GM12878 (cell line): ENCODE data around the gene MACROD2. TPM values are rescaled to one million over a fixed set of nuclear protein-coding genes. Genes with fewer than 3 reads are reported as not detected.
A peak's percentile ranks its signal among the peaks of the same experiment; 100 is the strongest.

Source experiments
- ATAC-seq: fragments of 200-7000 bp; cut with Tn5 transposase; 3 replicates; pipeline ENCODE4 v1.9.1; 2020; ENCODE audit warnings: mild to moderate bottlenecking, moderate library complexity
- BruUV-seq: library from RNA; stranded (reverse); fragments of 400-500 nt; replicated peaks from 2 replicates; lab custom pipeline; 2021; lab: Mats Ljungman, UMichigan
- CTCF ChIA-PET: fragments of 300-600 bp; sonication (Branson Sonifier 250); formaldehyde crosslinking; extraction: SDS; loops from one replicate; lab custom pipeline; 2021; ENCODE audit warnings: inconsistent platforms; lab: Yijun Ruan, JAX
- POLR2A ChIA-PET: fragments of 350-600 bp; formaldehyde crosslinking; extraction: SDS; loops from one replicate; lab custom pipeline; 2021; ENCODE audit warnings: inconsistent platforms; lab: Charles Lee
- RAD21 ChIA-PET: fragments of 300-600 bp; sonication (Branson Sonifier 250); formaldehyde crosslinking; loops from one replicate; lab custom pipeline; 2023; ENCODE audit warnings: antibody characterized with exemption; ENCODE audit not compliant: unreplicated experiment; lab: Charles Lee
- SMC1A ChIA-PET: fragments of 300-600 bp; sonication (Branson Sonifier 250); formaldehyde crosslinking; loops from one replicate; lab custom pipeline; 2023; ENCODE audit not compliant: unreplicated experiment, uncharacterized antibody; lab: Charles Lee
- DNase-seq: peaks from one replicate; pipeline ENCODE4 v3.0.0-alpha.2; 2011; ENCODE audit warnings: low read depth, low spot score
- FAIRE-seq: peaks from 3 replicates; lab custom pipeline; 2011; peaks lifted over from hg19 to GRCh38; lab: Jason Lieb, UNC
- H2AFZ ChIP-seq: 2 replicates; pipeline ENCODE4 v1.6.0; 2011; ENCODE audit warnings: low read depth, low read length, control low read depth; ENCODE audit not compliant: control insufficient read depth
- H3K27ac ChIP-seq: 2 replicates; pipeline ENCODE4 v1.5.1; 2011; ENCODE audit warnings: control low read depth; ENCODE audit not compliant: control insufficient read depth, insufficient read depth
- H3K27me3 ChIP-seq, 2 experiments: replicated peaks in 1 of 2; 2 replicates each; pipeline versions ENCODE4 v1.6.0 to v1.6.1; 2011; ENCODE audit warnings: low read length in 1 of 2; ENCODE audit not compliant: control insufficient read depth in 2 of 2, insufficient read depth in 2 of 2
- H3K36me3 ChIP-seq, 2 experiments: 2 replicates each; pipeline ENCODE4 v1.5.1; 2011; ENCODE audit warnings: low read length in 1 of 2; ENCODE audit not compliant: control insufficient read depth in 2 of 2, insufficient read depth in 2 of 2
- H3K4me1 ChIP-seq: 2 replicates; pipeline ENCODE4 v1.6.1; 2011; ENCODE audit warnings: mild to moderate bottlenecking, low read length, moderate library complexity, mixed read lengths; ENCODE audit not compliant: control insufficient read depth, insufficient read depth
- H3K4me2 ChIP-seq: 2 replicates; pipeline ENCODE4 v1.6.0; 2011; ENCODE audit warnings: control low read depth; ENCODE audit not compliant: control insufficient read depth, insufficient read depth
- H3K4me3 ChIP-seq: fragments of 200-600 bp; sonication (generic); 2 replicates; pipeline ENCODE4 v1.5.1; 2016
- H3K79me2 ChIP-seq: 2 replicates; pipeline ENCODE4 v1.6.0; 2011; ENCODE audit warnings: low read length; ENCODE audit not compliant: control insufficient read depth, insufficient read depth
- H3K9ac ChIP-seq: 2 replicates; pipeline ENCODE4 v1.8.0; 2011; ENCODE audit warnings: low read length, control low read depth, mixed read lengths; ENCODE audit not compliant: control insufficient read depth, insufficient read depth
- H3K9me3 ChIP-seq: replicated peaks from 3 replicates; pipeline ENCODE4 v1.5.1; 2011; ENCODE audit warnings: mild to moderate bottlenecking, low read length; ENCODE audit not compliant: control insufficient read depth, insufficient read depth
- H4K20me1 ChIP-seq: 2 replicates; pipeline ENCODE4 v1.6.0; 2011; ENCODE audit not compliant: control insufficient read depth, insufficient read depth
- MTA2 ChIP-seq: fragments of 450-650 bp; IDR thresholded peaks from 2 replicates; pipeline ENCODE4 v1.6.1; 2016; ENCODE audit warnings: low read depth, mild to moderate bottlenecking, moderate library complexity
- POLR2AphosphoS2 ChIP-seq: IDR thresholded peaks from 2 replicates; pipeline ENCODE4 v1.6.1; 2011; ENCODE audit warnings: low read depth, mild to moderate bottlenecking, low read length, improper control_type of control experiment, moderate library complexity
- ZNF384 ChIP-seq: IDR thresholded peaks from 2 replicates; pipeline ENCODE4 v1.6.1; 2012; ENCODE audit warnings: low read depth, mild to moderate bottlenecking, low read length, improper control_type of control experiment, borderline replicate concordance
- WGBS: methylation state at CpG from one replicate; pipeline ENCODE4 v1.1.6; 2016; ENCODE audit warnings: low lambda C conversion rate; ENCODE audit not compliant: insufficient replicate concordance, insufficient coverage; ENCODE audit errors: missing lambda C conversion rate; 5-methylcytosine and 5-hydroxymethylcytosine counted together
- in situ Hi-C: fragments of 300-500 bp; cut with MboI; formaldehyde crosslinking; loops from 9 replicates; pipeline ENCODE4 v1.14.3; 2018; ENCODE audit warnings: mixed read lengths
- intact Hi-C: fragments of 100-400 bp; cut with micrococcal nuclease; formaldehyde crosslinking; loops from one replicate; pipeline ENCODE4 v1.14.2; 2022; ENCODE audit not compliant: unreplicated experiment
- polyA plus RNA-seq, 11 experiments: library from polyadenylated mRNA; depleted of rRNA in 4 of 11; unstranded in 6 of 11; stranded (reverse) in 5 of 11; fragments of >200 nt; fragmentation: Nextera tagmentation in 4 of 11; fragmentation: Illumina TruSeq in 1 of 11; extraction: Ambion mirVana in 4 of 11; extraction: Trizol in 1 of 11; gene quantifications; 1 replicate in 1 of 11; 2 replicates in 10 of 11; pipeline versions ENCODE4 v1.2.1 to v1.2.3, GENCODE V29; 2011 to 2016; ENCODE audit warnings: inconsistent platforms in 2 of 11, missing spikeins in 2 of 11, low read depth in 1 of 11
- total RNA-seq, 4 experiments: library from RNA; depleted of rRNA in 3 of 4; stranded (reverse); fragments of >200 nt in 3 of 4; fragmentation: Illumina TruSeq in 1 of 4; extraction: Trizol in 1 of 4; gene quantifications; 2 replicates each; pipeline versions ENCODE4 v1.2.1 to v1.2.3, GENCODE V29; 2013 to 2021
- TF ChIP-seq, protein P1 (sequence below): fragments of 450-650 bp; IDR thresholded peaks from 2 replicates; pipeline ENCODE4 v1.6.1; 2017; ENCODE audit warnings: mild to moderate bottlenecking, moderate library complexity
- TF ChIP-seq, protein P2 (sequence below): IDR thresholded peaks from 2 replicates; pipeline ENCODE4 v1.6.1; 2012; ENCODE audit warnings: mild to moderate bottlenecking, low read depth, low read length

Gene MACROD2
- total and polyA plus RNA-seq, 10 of the 15 experiments (the other 5 are each of a cell fraction or from before 2014, with no cell fraction given): 1.1 to 21.5 (median 2.2) TPM

DNA sequence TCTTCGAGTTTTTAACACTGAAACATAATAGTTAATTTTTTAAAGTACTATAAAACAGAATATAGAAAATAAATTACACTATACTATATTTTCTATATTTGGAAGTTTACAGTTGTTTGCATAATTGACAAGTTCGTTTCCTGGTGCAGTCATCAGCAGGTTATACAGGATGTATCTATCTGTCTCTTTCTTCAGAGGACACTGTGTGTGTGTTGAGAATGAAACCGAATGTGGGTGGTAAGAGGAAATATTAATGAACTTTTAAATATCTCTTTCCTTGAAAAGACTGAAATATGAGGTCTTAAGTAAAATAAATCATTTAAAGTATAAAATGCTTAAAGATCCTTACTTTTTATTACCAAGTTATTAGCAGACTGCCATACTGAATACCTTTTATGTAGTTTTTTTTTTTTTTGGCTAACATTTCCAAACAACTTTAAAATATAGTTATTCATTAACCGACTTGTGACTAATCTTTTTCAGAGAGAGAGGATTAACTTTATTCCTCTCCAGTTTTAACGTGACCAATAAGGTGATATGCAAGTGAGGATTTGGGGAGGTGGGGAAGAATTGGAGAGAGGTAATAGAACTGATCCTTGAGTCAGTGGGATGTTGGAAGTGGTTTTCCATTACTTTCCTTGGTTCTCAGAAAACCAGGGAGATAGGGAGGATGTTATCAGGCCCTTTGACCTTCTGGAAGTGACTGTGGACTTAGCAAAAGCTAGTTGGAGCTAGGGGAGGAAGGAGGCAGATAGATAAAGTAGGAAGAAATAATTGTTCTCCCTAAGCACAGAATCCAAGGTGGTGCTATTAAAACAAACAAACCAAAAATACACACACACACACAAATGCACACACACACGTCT, 722.1 kb downstream of the MACROD2 start (continued):
- TF ChIP-seq, protein P1, sequence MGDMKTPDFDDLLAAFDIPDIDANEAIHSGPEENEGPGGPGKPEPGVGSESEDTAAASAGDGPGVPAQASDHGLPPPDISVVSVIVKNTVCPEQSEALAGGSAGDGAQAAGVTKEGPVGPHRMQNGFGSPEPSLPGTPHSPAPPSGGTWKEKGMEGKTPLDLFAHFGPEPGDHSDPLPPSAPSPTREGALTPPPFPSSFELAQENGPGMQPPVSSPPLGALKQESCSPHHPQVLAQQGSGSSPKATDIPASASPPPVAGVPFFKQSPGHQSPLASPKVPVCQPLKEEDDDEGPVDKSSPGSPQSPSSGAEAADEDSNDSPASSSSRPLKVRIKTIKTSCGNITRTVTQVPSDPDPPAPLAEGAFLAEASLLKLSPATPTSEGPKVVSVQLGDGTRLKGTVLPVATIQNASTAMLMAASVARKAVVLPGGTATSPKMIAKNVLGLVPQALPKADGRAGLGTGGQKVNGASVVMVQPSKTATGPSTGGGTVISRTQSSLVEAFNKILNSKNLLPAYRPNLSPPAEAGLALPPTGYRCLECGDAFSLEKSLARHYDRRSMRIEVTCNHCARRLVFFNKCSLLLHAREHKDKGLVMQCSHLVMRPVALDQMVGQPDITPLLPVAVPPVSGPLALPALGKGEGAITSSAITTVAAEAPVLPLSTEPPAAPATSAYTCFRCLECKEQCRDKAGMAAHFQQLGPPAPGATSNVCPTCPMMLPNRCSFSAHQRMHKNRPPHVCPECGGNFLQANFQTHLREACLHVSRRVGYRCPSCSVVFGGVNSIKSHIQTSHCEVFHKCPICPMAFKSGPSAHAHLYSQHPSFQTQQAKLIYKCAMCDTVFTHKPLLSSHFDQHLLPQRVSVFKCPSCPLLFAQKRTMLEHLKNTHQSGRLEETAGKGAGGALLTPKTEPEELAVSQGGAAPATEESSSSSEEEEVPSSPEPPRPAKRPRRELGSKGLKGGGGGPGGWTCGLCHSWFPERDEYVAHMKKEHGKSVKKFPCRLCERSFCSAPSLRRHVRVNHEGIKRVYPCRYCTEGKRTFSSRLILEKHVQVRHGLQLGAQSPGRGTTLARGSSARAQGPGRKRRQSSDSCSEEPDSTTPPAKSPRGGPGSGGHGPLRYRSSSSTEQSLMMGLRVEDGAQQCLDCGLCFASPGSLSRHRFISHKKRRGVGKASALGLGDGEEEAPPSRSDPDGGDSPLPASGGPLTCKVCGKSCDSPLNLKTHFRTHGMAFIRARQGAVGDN: no peak
- TF ChIP-seq POLR2AphosphoS2 (no peak), MTA2 (peak; percentile 56)

DNA sequence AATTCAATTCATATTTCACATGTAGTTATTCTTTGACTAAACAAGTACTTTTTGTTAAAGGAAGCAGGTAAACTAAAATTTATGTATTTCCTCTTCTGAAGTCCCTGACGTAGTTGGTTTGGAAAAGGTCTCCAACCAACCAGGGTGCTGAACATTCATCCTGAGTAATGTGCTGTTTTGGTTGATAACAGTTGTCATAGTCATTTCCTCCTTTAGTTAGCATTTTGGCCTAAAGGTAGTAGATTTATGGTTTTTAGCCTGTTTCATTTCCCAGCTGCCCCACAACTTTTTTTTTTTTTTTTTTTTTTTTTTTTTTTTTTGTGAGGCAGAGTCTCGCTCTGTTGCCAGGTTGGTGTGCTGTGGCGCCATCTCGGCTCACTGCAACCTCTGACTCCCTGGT, 724.9 kb downstream of the MACROD2 start:
- DNase-seq (no peak), ATAC-seq (no peak), FAIRE-seq (no peak)
- intact Hi-C loops: loop anchor here (5.0 kb wide), 1 partner anchor 112 kb away; no protein-coding TSS in a partner anchor
- H3K27ac ChIP-seq: no peak overlapping the region
- 0% methylated on average over 2 of the region's 4 CpGs for WGBS
- H3K9ac ChIP-seq: no peak overlapping the region
- no peaks in the 10 kb centered on the region; the same call in 2 of the 3 replicates for H3K9me3 ChIP-seq
- RAD21 ChIA-PET: no interaction called here
- H2AFZ ChIP-seq: no peak overlapping the region
- TF ChIP-seq, protein P2, sequence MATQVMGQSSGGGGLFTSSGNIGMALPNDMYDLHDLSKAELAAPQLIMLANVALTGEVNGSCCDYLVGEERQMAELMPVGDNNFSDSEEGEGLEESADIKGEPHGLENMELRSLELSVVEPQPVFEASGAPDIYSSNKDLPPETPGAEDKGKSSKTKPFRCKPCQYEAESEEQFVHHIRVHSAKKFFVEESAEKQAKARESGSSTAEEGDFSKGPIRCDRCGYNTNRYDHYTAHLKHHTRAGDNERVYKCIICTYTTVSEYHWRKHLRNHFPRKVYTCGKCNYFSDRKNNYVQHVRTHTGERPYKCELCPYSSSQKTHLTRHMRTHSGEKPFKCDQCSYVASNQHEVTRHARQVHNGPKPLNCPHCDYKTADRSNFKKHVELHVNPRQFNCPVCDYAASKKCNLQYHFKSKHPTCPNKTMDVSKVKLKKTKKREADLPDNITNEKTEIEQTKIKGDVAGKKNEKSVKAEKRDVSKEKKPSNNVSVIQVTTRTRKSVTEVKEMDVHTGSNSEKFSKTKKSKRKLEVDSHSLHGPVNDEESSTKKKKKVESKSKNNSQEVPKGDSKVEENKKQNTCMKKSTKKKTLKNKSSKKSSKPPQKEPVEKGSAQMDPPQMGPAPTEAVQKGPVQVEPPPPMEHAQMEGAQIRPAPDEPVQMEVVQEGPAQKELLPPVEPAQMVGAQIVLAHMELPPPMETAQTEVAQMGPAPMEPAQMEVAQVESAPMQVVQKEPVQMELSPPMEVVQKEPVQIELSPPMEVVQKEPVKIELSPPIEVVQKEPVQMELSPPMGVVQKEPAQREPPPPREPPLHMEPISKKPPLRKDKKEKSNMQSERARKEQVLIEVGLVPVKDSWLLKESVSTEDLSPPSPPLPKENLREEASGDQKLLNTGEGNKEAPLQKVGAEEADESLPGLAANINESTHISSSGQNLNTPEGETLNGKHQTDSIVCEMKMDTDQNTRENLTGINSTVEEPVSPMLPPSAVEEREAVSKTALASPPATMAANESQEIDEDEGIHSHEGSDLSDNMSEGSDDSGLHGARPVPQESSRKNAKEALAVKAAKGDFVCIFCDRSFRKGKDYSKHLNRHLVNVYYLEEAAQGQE: no peak
- TF ChIP-seq ZNF384: peak; percentile 51; the same call in 1 of the 2 replicates
- BruUV-seq: no TSS peak
- H4K20me1 ChIP-seq: no peaks in the 10 kb centered on the region
- no peaks in the 10 kb centered on the region for H3K27me3 ChIP-seq
- no peaks in the 10 kb centered on the region for H3K4me1 ChIP-seq
- SMC1A ChIA-PET: interaction anchor here (1.4 kb wide), 1 partner anchor 23 kb away, joined by 4 read pairs; no protein-coding TSS in a partner anchor
- H3K79me2 ChIP-seq: no peaks in the 10 kb centered on the region
- no peaks in the 10 kb centered on the region for H3K36me3 ChIP-seq
- H3K4me2 ChIP-seq: no peak overlapping the region
- CTCF ChIA-PET: no interaction called here
- POLR2A ChIA-PET: no interaction called here
- no peak overlapping the region for H3K4me3 ChIP-seq
- in situ Hi-C loops: no loop called here
